GM12878 (cell line): ENCODE results near the gene PDGFD. TPM values are rescaled to one million over a fixed set of nuclear protein-coding genes. Genes with fewer than 3 reads are reported as not detected.

ENCODE experiments used
- ATAC-seq: fragments of 200-7000 bp; cut with Tn5 transposase; 3 replicates; pipeline ENCODE4 v1.9.1; 2020; ENCODE audit warnings: mild to moderate bottlenecking, moderate library complexity
- BruUV-seq: library from RNA; stranded (reverse); fragments of 400-500 nt; replicated peaks from 2 replicates; lab custom pipeline; 2021; lab: Mats Ljungman, UMichigan
- CTCF ChIA-PET: fragments of 300-600 bp; sonication (Branson Sonifier 250); formaldehyde crosslinking; extraction: SDS; loops from one replicate; lab custom pipeline; 2021; ENCODE audit warnings: inconsistent platforms; lab: Yijun Ruan, JAX
- POLR2A ChIA-PET: fragments of 350-600 bp; formaldehyde crosslinking; extraction: SDS; loops from one replicate; lab custom pipeline; 2021; ENCODE audit warnings: inconsistent platforms; lab: Charles Lee
- RAD21 ChIA-PET: fragments of 300-600 bp; sonication (Branson Sonifier 250); formaldehyde crosslinking; loops from one replicate; lab custom pipeline; 2023; ENCODE audit warnings: antibody characterized with exemption; ENCODE audit not compliant: unreplicated experiment; lab: Charles Lee
- SMC1A ChIA-PET: fragments of 300-600 bp; sonication (Branson Sonifier 250); formaldehyde crosslinking; loops from one replicate; lab custom pipeline; 2023; ENCODE audit not compliant: unreplicated experiment, uncharacterized antibody; lab: Charles Lee
- DNase-seq: peaks from one replicate; pipeline ENCODE4 v3.0.0-alpha.2; 2011; ENCODE audit warnings: low read depth, low spot score
- FAIRE-seq: peaks from 3 replicates; lab custom pipeline; 2011; peaks lifted over from hg19 to GRCh38; lab: Jason Lieb, UNC
- H2AFZ ChIP-seq: 2 replicates; pipeline ENCODE4 v1.6.0; 2011; ENCODE audit warnings: low read depth, low read length, control low read depth; ENCODE audit not compliant: control insufficient read depth
- H3K27ac ChIP-seq: 2 replicates; pipeline ENCODE4 v1.5.1; 2011; ENCODE audit warnings: control low read depth; ENCODE audit not compliant: control insufficient read depth, insufficient read depth
- H3K27me3 ChIP-seq, 2 experiments: replicated peaks in 1 of 2; 2 replicates each; pipeline versions ENCODE4 v1.6.0 to v1.6.1; 2011; ENCODE audit warnings: low read length in 1 of 2; ENCODE audit not compliant: control insufficient read depth in 2 of 2, insufficient read depth in 2 of 2
- H3K36me3 ChIP-seq, 2 experiments: 2 replicates each; pipeline ENCODE4 v1.5.1; 2011; ENCODE audit warnings: low read length in 1 of 2; ENCODE audit not compliant: control insufficient read depth in 2 of 2, insufficient read depth in 2 of 2
- H3K4me1 ChIP-seq: 2 replicates; pipeline ENCODE4 v1.6.1; 2011; ENCODE audit warnings: mild to moderate bottlenecking, low read length, moderate library complexity, mixed read lengths; ENCODE audit not compliant: control insufficient read depth, insufficient read depth
- H3K4me2 ChIP-seq: 2 replicates; pipeline ENCODE4 v1.6.0; 2011; ENCODE audit warnings: control low read depth; ENCODE audit not compliant: control insufficient read depth, insufficient read depth
- H3K4me3 ChIP-seq: fragments of 200-600 bp; sonication (generic); 2 replicates; pipeline ENCODE4 v1.5.1; 2016
- H3K79me2 ChIP-seq: 2 replicates; pipeline ENCODE4 v1.6.0; 2011; ENCODE audit warnings: low read length; ENCODE audit not compliant: control insufficient read depth, insufficient read depth
- H3K9ac ChIP-seq: 2 replicates; pipeline ENCODE4 v1.8.0; 2011; ENCODE audit warnings: low read length, control low read depth, mixed read lengths; ENCODE audit not compliant: control insufficient read depth, insufficient read depth
- H3K9me3 ChIP-seq: replicated peaks from 3 replicates; pipeline ENCODE4 v1.5.1; 2011; ENCODE audit warnings: mild to moderate bottlenecking, low read length; ENCODE audit not compliant: control insufficient read depth, insufficient read depth
- H4K20me1 ChIP-seq: 2 replicates; pipeline ENCODE4 v1.6.0; 2011; ENCODE audit not compliant: control insufficient read depth, insufficient read depth
- BCL3 ChIP-seq: IDR thresholded peaks from 2 replicates; pipeline ENCODE4 v1.6.1; 2011; ENCODE audit warnings: borderline replicate concordance, low read depth, mild to moderate bottlenecking, moderate library complexity, low read length; ENCODE audit not compliant: insufficient read depth, poor library complexity, severe bottlenecking
- BMI1 ChIP-seq: fragments of 450-650 bp; IDR thresholded peaks from 2 replicates; pipeline ENCODE4 v1.6.1; 2016; ENCODE audit warnings: mild to moderate bottlenecking, moderate library complexity, borderline replicate concordance
- BRCA1 ChIP-seq: IDR thresholded peaks from 2 replicates; pipeline ENCODE4 v1.6.1; 2011; ENCODE audit warnings: low read depth, low read length, improper control_type of control experiment
- CHD1 ChIP-seq: IDR thresholded peaks from 2 replicates; pipeline ENCODE4 v1.6.1; 2012; ENCODE audit warnings: low read depth, low read length, improper control_type of control experiment
- PAX8 ChIP-seq: fragments of 450-650 bp; IDR thresholded peaks from 2 replicates; pipeline ENCODE4 v1.6.1; 2017; ENCODE audit warnings: mild to moderate bottlenecking, moderate library complexity
- POLR2A ChIP-seq: IDR thresholded peaks from 2 replicates; pipeline ENCODE4 v1.6.1; 2011; ENCODE audit warnings: low read depth, mild to moderate bottlenecking, low read length
- REST ChIP-seq: IDR thresholded peaks from 2 replicates; pipeline ENCODE4 v1.6.1; 2012; ENCODE audit warnings: mild to moderate bottlenecking, low read depth, low read length
- SP1 ChIP-seq: IDR thresholded peaks from one replicate; pipeline ENCODE4 v1.6.1; 2011; ENCODE audit warnings: low read depth, low read length
- ZNF274 ChIP-seq: IDR thresholded peaks from one replicate; pipeline ENCODE4 v1.8.0; 2011; ENCODE audit not compliant: insufficient read length, insufficient read depth
- WGBS: methylation state at CpG from one replicate; pipeline ENCODE4 v1.1.6; 2016; ENCODE audit warnings: low lambda C conversion rate; ENCODE audit not compliant: insufficient replicate concordance, insufficient coverage; ENCODE audit errors: missing lambda C conversion rate; 5-methylcytosine and 5-hydroxymethylcytosine counted together
- in situ Hi-C: fragments of 300-500 bp; cut with MboI; formaldehyde crosslinking; loops from 9 replicates; pipeline ENCODE4 v1.14.3; 2018; ENCODE audit warnings: mixed read lengths
- intact Hi-C: fragments of 100-400 bp; cut with micrococcal nuclease; formaldehyde crosslinking; loops from one replicate; pipeline ENCODE4 v1.14.2; 2022; ENCODE audit not compliant: unreplicated experiment
- polyA plus RNA-seq, 11 experiments: library from polyadenylated mRNA; depleted of rRNA in 4 of 11; unstranded in 6 of 11; stranded (reverse) in 5 of 11; fragments of >200 nt; fragmentation: Nextera tagmentation in 4 of 11; fragmentation: Illumina TruSeq in 1 of 11; extraction: Ambion mirVana in 4 of 11; extraction: Trizol in 1 of 11; gene quantifications; 1 replicate in 1 of 11; 2 replicates in 10 of 11; pipeline versions ENCODE4 v1.2.1 to v1.2.3, GENCODE V29; 2011 to 2016; ENCODE audit warnings: inconsistent platforms in 2 of 11, missing spikeins in 2 of 11, low read depth in 1 of 11
- total RNA-seq, 4 experiments: library from RNA; depleted of rRNA in 3 of 4; stranded (reverse); fragments of >200 nt in 3 of 4; fragmentation: Illumina TruSeq in 1 of 4; extraction: Trizol in 1 of 4; gene quantifications; 2 replicates each; pipeline versions ENCODE4 v1.2.1 to v1.2.3, GENCODE V29; 2013 to 2021

The PDGFD gene
- total and polyA plus RNA-seq, 10 of the 15 experiments (the other 5 are each of a cell fraction or from before 2014, with no cell fraction given): 0.05 to 0.13 TPM; not detected in 8

DNA sequence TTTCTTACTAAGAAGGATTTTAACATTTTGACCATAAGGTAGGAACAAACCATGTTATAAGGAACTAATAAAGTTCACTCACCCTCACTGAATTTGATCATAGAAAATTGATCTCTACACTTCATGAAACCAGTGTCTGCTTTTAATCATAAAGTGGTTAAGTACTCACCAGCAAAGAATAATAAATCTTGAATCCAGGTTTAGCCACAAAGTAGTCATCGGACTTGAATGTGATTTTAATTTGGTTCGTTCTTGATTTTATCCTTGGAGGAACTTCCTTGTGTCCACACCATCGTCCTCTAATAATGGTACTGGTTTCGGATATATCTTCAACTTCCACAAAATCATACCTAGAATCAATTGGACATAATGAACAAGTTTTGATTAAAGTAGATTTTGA, 168.1 kb downstream of the PDGFD start (continued):
- TF ChIP-seq REST (no peak), BCL3 (no peak), BMI1 (no peak)

DNA sequence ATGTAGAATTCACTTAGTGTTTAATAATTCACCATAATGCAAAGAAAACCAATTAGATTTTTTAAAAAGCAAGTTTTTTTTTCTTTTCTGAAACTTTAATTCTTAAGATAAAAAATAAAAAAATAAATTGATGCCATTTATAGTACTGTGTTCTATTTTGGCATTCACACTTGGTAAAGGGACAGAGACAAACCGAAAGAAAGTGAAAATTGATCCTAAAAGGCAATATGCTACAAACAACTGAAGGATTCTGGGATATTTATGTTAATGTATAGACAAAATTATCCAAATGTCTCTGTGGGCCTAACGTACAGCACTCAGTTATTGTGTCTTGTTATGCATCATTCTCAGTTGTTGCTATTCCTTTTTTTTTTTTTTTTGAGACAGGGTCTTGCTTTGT, 169.4 kb downstream of the PDGFD start:
- SMC1A ChIA-PET: no interaction called here
- FAIRE-seq: no peak
- no peak for ATAC-seq

More for the DNA sequence above, 169.4 kb downstream of the PDGFD start:
- Histone ChIP-seq H4K20me1 (no peaks in the 10 kb centered on the region), H3K4me2 (no peak overlapping the region), H3K36me3 (no peaks in the 10 kb centered on the region), H3K27ac (no peak overlapping the region), H3K9me3 (no peaks in the 10 kb centered on the region), H3K4me1 (no peaks in the 10 kb centered on the region), H2AFZ (no peak overlapping the region), H3K79me2 (no peaks in the 10 kb centered on the region)
- intact Hi-C loops: no loop called here
- ChIA-PET CTCF (no interaction called here), RAD21 (interaction anchor here (0.6 kb wide), 1 partner anchor 11 kb away, joined by 3 read pairs; no protein-coding TSS in a partner anchor), POLR2A (no interaction called here)
- in situ Hi-C loops: no loop called here
- 35% methylated on average over 2 of the region's 2 CpGs for WGBS
- no TSS peak for BruUV-seq
- no peak for TF ChIP-seq ZNF274
- no peak for TF ChIP-seq SP1
- no peak for TF ChIP-seq BRCA1
- no peak for TF ChIP-seq CHD1
- no peak for TF ChIP-seq PAX8
- TF ChIP-seq POLR2A: no peak
- TF ChIP-seq, all 136 proteins: peak for 0
- Histone ChIP-seq H3K9ac (no peak overlapping the region), H3K4me3 (no peak overlapping the region), H3K27me3 (no peaks in the 10 kb centered on the region)
- no peak for DNase-seq
